GM12872 (cell line): ENCODE results near the gene NMRAL1.

Experiments used
- TF ChIP-seq, protein P1 (sequence below): IDR thresholded peaks from 3 replicates; pipeline ENCODE4 v1.5.1; 2011; ENCODE audit warnings: low read depth, mild to moderate bottlenecking, low read length, moderate library complexity; ENCODE audit not compliant: insufficient read depth

The NMRAL1 gene

DNA sequence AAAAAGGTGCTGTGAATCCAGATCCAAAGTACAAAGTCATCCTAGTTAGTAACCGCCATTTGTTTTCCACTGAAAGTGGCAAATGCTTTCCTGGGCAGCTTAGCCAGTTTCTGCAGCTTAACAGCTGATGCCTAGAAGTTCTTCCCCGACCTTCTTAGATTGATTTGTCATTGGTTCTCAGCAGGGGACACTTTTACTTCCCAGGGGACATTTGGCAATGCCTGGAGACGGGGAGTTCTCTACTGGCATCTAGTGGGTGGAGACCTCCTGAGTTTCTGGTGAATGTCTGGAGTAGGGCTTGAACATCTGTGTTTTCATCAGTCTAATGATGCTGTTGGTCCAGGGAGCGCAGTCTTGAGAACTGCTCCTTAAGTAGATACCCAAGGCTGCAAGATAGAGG is 41.2 kb downstream of the NMRAL1 start:
- TF ChIP-seq, protein P1, sequence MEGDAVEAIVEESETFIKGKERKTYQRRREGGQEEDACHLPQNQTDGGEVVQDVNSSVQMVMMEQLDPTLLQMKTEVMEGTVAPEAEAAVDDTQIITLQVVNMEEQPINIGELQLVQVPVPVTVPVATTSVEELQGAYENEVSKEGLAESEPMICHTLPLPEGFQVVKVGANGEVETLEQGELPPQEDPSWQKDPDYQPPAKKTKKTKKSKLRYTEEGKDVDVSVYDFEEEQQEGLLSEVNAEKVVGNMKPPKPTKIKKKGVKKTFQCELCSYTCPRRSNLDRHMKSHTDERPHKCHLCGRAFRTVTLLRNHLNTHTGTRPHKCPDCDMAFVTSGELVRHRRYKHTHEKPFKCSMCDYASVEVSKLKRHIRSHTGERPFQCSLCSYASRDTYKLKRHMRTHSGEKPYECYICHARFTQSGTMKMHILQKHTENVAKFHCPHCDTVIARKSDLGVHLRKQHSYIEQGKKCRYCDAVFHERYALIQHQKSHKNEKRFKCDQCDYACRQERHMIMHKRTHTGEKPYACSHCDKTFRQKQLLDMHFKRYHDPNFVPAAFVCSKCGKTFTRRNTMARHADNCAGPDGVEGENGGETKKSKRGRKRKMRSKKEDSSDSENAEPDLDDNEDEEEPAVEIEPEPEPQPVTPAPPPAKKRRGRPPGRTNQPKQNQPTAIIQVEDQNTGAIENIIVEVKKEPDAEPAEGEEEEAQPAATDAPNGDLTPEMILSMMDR = no peak

DNA sequence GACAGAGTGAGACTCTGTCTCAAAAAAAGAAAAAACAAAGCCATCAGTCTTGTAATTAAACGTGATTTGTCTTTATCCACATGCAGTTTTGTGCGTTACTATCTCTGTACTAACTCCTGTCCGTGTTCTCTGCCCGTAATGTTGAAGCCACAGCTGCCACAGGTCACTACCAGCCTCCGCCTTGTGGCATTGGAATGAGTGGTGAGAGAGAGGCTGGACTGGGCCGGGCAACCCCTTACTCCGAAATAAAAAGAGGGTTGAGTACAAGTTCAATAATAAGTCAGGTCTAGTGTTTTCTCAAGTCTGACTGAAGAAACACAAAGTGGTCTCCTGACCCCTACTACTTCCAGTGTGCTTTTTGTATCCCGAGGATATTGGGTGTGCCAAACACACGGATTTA is 43.4 kb downstream of the NMRAL1 start:
- TF ChIP-seq, protein P1 = no peak

DNA sequence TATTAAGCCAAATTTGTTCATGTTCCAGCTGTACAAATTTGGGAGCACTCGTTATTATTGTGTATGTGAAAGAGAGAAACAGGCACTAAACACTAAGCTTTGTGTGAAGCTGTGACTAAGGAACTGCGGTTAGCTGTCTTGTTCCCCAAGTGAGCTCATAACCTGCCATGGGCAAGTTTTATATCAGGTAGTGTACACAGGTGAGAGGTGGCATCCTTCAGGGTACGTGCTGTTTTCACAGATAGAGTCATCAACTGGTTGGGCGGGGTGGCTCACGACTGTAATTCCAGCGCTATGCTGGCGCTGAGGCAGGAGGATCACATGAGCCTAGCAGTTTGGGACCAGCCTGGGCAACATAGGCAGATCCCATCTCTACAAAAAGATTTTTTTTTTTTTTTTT is 45.9 kb downstream of the NMRAL1 start:
- TF ChIP-seq, protein P1 = no peak

DNA sequence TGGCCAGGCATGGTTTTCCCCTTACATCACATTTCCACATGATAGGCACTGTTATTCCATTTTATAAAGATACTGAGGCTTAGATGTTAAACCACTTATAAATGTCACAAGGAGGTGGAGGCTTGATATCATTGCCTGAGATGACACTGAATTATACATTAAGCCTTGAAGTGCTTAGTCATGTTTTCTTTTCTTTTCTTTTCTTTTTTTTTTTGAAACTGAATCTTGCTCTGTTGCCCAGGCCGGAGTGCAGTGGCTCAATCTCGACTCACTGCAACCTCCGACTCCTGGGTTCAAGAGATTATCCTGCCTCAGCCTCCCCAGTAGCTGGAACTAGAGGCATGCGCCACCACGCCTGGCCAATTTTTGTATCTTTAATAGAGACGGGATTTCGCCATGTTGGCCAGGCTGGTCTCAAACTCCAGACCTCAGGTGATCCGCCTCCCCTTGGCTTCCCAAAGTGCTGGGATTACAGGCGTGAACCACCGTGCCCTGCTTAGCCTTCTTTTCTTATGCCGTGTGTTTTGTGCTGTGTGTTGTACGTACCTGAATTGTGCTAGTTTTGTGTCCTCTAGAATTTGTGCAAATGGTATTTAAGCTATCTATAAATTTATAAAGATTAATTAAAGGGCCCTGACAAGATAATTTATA is 47.6 kb downstream of the NMRAL1 start:
- TF ChIP-seq, protein P1 = no peak

DNA sequence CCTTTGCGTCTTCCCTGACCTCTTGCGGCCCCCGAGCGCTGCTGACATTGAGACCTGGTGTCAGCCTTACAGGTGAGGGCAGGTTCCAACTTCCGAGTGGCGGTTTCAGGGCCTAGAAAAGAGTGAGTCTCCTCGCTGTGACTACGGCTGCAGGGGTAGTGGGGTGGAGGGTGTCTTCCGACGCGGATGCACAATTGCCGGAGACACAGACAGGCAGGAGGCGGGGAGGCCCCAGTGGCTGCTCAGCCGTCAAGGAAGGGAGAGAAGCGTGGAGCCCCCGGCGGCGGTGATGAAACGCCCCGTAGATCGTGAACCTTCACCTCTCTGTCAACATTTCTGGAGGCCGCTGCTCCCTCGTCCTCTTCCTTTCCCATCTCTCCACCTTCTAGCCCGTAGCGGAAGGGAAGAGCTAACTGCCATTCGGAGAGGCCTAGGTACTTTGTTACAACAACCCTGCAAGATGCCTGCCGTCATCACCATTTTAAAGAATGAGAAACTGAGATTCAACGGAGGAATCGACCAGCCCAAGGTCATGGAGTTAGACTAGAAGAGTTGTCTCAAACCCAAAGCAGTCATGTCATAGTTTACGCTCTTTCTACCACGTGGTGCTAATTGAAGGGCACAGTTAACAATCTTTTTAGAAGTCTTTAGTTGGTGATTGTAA is 48.3 kb downstream of the NMRAL1 start:
- TF ChIP-seq, protein P1 = no peak

DNA sequence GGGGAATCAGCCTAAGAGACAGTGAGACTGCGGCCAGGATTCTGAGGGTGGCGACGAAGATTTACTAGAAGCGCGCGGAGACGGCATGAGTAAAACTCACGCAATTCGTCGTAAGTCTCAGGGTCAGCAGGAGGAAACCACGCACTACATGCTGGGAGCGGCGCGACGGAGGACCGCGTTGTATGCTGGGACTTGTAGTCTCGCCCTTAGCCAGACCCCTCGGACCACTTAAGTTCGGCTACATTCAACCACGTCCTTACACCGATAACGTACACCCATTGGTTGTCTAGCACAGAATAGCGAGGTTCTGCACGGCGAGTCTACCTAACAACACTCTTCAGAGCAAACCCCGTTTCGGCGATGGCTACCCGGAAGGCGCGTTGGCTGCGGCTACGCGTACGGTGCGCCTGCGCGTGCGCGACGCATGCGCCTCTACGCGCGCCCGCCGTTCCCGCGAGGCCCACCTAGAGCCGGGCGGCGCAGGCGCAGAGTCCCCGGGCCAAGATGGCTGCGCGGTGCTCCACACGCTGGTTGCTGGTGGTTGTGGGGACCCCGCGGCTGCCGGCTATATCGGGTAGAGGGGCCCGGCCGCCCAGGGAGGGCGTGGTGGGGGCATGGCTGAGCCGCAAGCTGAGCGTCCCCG is 48.9 kb downstream of the NMRAL1 start, which contains the start of gene DNAJA3:
Gene DNAJA3 (plus strand): TSS at position 491 of the 643 bp plus-strand sequence. CDS start 14 bp downstream, at position 505.
- TF ChIP-seq, protein P1 = no peak

DNA sequence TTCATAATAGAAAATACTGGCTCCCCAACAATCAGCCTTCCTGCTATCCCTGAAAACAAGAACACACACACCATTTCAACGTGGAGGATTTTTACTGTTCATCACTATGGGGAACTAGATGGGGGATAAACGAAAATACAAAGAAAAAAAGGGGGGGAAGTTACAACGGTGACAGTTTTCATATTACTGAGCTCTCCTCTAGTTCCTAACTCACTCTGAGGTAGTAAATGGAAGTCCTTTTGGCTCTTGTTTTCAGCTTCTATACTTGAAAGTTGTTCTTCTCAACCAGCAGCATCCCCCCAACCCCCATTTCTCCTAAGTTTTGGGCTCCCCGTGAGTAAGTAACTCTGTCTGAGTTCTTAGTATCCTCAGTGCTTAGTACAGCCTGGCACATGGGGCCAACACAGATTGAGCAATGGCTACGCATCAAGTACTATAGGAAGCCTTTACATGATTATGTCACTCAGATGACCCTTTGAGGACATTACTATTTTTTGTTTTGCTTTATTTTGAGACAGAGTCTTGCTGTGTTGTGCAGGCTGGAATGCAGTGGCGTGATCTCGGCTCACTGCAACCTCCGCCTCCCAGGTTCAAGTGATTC is 53.8 kb downstream of the NMRAL1 start:
- TF ChIP-seq, protein P1 = no peak
